ENCODE measurements around the gene HBM. TPM values are rescaled to one million over a fixed set of nuclear protein-coding genes. Genes with fewer than 3 reads are reported as not detected.

The HBM gene
- total RNA-seq, 1 donor from 2014 or later = not detected

DNA sequence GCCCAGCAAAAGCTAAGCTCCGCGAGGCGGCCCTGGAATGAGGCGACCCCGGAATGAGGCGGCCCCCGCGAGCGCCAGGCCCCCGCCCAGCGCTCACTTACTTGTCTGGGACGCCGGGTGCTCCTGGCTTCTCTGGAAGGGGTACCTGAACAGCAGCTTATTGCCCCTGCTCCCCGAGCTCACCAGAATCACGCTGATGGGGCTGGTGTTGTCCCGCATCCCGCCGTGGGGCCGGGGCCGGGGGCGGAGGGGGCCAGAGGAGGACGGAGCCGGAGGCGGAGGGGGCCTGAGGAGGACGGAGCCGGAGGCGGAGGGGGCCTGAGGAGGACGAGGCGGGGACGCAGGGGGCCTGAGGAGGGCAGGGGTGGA is 27.7 kb upstream of the HBM start:
- no peak for DNase-seq (ENCODE audit: extremely low spot score in 2 of 2)
- Histone ChIP-seq H3K4me1 (peaks cover 24% of the 10 kb centered on the region), H3K36me3 (no peaks in the 10 kb centered on the region), H3K9me3 (no peaks in the 10 kb centered on the region), H3K27me3 (no peaks in the 10 kb centered on the region), H3K27ac (peak overlapping the region; percentile 66), H3K4me3 (peak overlapping the region; percentile 54 to 78)
- TF ChIP-seq POLR2AphosphoS5 (IDR thresholded peaks at IDR 0.05; ENCODE audit: insufficient read depth in 1 of 2, low read depth in 1 of 2) = no peak
- no peak for TF ChIP-seq POLR2A (IDR thresholded peaks at IDR 0.05)
- TF ChIP-seq CTCF (IDR thresholded peaks at IDR 0.05) = no peak
- intact Hi-C loops (cut with DNase I) = no loop called here

DNA sequence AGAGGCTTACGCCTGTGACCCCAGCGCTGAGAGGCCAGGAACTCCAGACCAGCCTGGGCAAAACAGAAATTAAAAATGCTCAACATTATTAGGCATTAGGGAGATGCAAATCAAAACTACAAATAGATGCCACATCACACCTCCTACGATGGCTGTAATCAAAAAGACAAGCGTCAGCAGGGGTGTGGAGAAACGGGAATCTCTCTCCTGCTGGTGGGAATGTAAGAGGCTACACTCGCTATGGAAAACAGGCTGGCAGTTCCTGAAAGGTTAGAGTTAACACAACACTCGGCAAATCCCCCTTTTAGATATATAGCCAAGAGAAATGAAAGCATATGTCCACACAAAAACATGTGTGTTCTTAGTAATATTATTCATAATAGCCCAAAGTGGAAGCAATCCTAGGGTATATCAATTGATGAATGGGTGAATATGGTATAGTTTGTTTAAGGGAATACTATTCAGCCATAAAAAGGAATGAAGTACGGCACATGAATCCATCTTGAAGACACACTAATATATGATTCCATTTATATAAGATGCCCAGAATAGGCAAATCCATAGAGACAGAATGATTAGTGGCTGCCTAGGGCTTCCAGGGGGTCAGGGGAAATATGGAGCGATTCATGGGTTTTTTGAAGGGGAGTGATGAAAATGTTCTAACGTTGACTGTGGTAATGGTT is 25.5 kb upstream of the HBM start:
- no peak overlapping the region for H3K4me3 ChIP-seq
- no peaks in the 10 kb centered on the region for H3K27me3 ChIP-seq
- no peak for DNase-seq (ENCODE audit: extremely low spot score in 2 of 2)
- H3K36me3 ChIP-seq = no peaks in the 10 kb centered on the region
- intact Hi-C loops (cut with DNase I) = no loop called here
- no peak overlapping the region for H3K27ac ChIP-seq
- TF ChIP-seq CTCF (IDR thresholded peaks at IDR 0.05) = no peak
- no peak for TF ChIP-seq POLR2AphosphoS5 (IDR thresholded peaks at IDR 0.05; ENCODE audit: insufficient read depth in 1 of 2, low read depth in 1 of 2)
- no peak for TF ChIP-seq POLR2A (IDR thresholded peaks at IDR 0.05)
- H3K9me3 ChIP-seq = no peaks in the 10 kb centered on the region
- peaks cover 22% of the 10 kb centered on the region for H3K4me1 ChIP-seq

DNA sequence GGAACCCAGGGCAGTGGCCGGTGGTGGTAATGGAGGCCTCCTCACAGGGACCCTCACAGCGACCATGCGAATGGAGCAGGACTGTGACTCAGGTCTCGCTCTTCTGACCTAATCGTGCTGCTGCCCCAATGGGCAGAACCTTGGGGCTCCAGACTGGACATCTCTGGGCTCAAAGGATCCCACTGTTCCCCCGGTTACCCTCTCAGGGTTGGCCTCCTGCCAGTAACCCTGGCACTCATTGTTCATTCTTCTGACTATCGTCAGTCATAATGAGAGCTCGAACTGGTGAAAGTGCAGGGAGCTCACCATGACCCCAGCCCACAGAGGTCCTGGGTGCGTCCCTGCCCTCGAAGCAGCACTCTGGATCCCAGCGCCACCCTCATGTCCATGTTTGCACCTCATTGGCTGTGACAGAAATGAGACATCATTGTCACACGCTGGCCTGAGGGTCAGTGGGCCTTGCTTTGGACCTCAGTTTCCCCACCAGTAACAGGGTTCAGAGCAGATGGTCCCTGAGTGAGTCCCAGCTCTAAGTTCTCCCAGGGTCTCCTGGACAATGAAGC is 23.3 kb upstream of the HBM start:
- H3K9me3 ChIP-seq = no peaks in the 10 kb centered on the region
- no peak for DNase-seq (ENCODE audit: extremely low spot score in 2 of 2)
- H3K27me3 ChIP-seq = no peaks in the 10 kb centered on the region
- intact Hi-C loops (cut with DNase I) = no loop called here
- H3K27ac ChIP-seq = no peak overlapping the region
- H3K4me1 ChIP-seq = peaks cover 5% of the 10 kb centered on the region
- H3K36me3 ChIP-seq = no peaks in the 10 kb centered on the region
- no peak overlapping the region for H3K4me3 ChIP-seq
- no peak for TF ChIP-seq CTCF (IDR thresholded peaks at IDR 0.05)
- no peak for TF ChIP-seq POLR2A (IDR thresholded peaks at IDR 0.05)
- TF ChIP-seq POLR2AphosphoS5 (IDR thresholded peaks at IDR 0.05; ENCODE audit: insufficient read depth in 1 of 2, low read depth in 1 of 2) = no peak

DNA sequence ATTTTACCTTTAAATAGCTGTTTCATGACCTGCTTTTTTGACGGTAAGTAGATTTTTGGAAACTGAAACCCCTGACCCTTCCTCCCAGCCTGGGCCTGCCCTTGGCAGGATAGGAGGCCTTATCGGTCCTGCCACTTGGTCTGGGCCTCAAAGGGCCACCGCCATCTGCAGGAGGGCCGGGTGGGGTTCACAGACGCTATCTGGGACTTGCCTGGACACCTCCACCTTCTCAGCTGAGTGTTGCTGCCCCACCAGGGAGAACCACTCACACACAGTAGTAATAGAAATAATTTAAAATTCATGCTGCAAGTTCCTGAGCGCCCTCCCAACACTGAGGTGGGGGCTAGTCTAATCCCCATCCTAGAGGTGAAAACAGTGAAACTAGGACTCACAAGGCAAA is 22.7 kb upstream of the HBM start:
- DNase-seq (ENCODE audit: extremely low spot score in 2 of 2) = no peak
- Histone ChIP-seq H3K27ac (no peak overlapping the region), H3K27me3 (no peaks in the 10 kb centered on the region), H3K4me3 (no peak overlapping the region), H3K9me3 (no peaks in the 10 kb centered on the region), H3K36me3 (no peaks in the 10 kb centered on the region), H3K4me1 (no peaks in the 10 kb centered on the region)
- no peak for TF ChIP-seq CTCF (IDR thresholded peaks at IDR 0.05)
- TF ChIP-seq POLR2A (IDR thresholded peaks at IDR 0.05) = no peak
- TF ChIP-seq POLR2AphosphoS5 (IDR thresholded peaks at IDR 0.05; ENCODE audit: insufficient read depth in 1 of 2, low read depth in 1 of 2) = no peak
- intact Hi-C loops (cut with DNase I) = no loop called here

DNA sequence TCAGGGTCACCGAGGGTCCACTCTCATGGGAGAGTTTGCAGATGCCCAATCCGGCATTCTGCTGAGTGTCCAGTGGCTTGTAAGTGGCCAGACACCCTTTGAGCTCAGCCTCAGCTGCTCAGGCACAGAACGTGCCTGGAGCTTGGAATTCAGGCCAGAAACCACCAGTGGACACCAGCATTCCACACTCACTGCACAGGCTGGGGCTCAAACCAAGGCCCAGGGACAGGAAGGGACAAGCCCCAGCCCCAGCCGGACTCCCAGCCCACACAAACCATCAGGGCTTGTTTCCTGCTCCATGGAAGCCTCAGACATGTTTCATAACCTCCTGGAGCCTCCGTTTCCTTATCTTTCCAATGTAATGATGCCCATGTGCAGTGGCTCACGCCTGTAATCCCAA is 22.3 kb upstream of the HBM start:
- H3K27me3 ChIP-seq = no peaks in the 10 kb centered on the region
- H3K27ac ChIP-seq = no peak overlapping the region
- no peaks in the 10 kb centered on the region for H3K36me3 ChIP-seq
- no peak for DNase-seq (ENCODE audit: extremely low spot score in 2 of 2)
- H3K9me3 ChIP-seq = no peaks in the 10 kb centered on the region
- no peak for TF ChIP-seq POLR2AphosphoS5 (IDR thresholded peaks at IDR 0.05; ENCODE audit: insufficient read depth in 1 of 2, low read depth in 1 of 2)
- no peak for TF ChIP-seq POLR2A (IDR thresholded peaks at IDR 0.05)
- TF ChIP-seq CTCF (IDR thresholded peaks at IDR 0.05) = no peak
- intact Hi-C loops (cut with DNase I) = no loop called here
- no peak overlapping the region for H3K4me3 ChIP-seq
- H3K4me1 ChIP-seq = no peaks in the 10 kb centered on the region

Measured in vagina (tissue), 2 donors.